GM18505 (cell line): ENCODE results near the gene SDHAF4.

Experiments
- ATAC-seq: cut with Tn5 transposase; IDR thresholded peaks from one replicate; pipeline ENCODE4 v1.9.1; 2021; ENCODE audit not compliant: unreplicated experiment
- POLR2A ChIP-seq: IDR thresholded peaks from 4 replicates; pipeline ENCODE4 v1.6.1; 2011; ENCODE audit warnings: borderline replicate concordance; ENCODE audit not compliant: insufficient read depth, insufficient read length; ENCODE audit errors: extremely low read depth

The SDHAF4 gene

DNA sequence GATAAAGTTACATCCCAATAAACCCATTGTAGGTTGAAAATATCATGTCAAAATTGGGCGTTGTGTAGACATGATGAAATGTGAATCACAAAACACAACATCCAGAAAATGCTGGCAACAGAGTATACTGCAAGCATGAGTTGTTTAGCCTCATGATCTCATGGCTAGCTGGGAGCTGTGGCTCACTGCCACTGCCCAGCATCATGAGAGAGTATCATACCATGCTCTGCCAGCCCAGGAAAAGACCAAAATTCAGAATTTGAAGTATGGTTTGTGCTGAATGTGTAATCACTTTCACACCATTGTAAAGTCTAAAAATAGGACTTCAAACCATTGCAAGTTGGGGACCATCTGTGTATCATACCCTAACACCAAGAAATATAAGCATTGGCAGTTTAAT lies 55.7 kb downstream of the SDHAF4 start:
- ATAC-seq: no peak

DNA sequence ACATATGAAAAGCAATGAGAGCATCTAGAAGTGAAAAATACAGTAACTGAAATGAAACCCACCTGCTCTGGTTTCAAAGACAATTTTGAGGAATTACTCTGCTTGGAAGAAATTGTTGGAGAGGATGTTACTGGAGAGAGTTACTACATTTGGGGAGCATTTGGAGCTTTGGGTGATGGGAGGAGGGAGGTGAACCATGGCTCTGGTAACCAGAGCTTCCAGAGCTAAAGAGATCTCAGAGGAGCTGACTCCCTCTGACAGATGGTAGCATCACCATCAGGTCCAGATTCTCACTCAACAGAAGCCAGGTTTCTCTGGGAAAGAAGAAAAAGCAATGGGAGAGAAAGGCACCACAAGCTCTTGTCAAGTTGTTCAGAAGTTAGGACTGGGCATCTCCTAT lies 58.7 kb downstream of the SDHAF4 start:
- no peak for TF ChIP-seq POLR2A
- no peak for ATAC-seq

More for the DNA sequence above, 55.7 kb downstream of the SDHAF4 start:
- TF ChIP-seq POLR2A: no peak

DNA sequence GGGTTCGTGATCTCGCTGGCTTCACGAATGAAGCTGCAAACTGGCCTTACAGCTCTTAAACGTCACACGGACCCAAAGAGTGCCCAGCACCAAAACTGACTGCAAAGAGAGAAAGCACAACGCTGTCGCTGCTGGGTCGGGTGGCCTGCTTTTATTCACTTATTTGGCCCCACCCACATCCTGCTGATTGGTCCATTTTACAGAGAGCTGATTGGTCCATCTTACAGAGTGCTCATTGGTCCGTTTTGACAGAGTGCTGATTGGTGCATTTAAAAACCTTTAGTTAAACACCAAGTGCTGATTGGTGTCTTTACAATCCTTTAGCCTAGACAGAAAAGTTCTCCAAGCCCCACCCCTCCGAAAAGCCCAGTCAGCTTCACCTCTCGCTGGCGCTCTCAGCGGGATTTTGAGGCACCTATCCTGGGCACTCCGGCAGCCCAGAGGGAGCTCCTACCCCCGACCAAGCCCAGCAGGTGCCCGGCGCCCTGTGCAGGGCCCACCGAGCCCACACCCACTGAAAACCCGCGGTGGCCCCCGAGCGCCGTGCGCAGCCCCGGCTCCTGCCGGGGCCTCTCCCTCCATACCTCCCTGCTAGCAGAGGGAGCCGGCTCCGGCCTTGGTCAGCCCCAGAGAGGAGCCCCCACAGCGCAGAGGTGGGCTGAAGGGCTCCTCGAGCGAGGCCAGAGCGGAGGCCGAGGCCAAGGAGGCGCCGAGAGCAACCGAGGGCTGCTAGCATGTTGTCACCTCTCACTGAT lies 60.9 kb downstream of the SDHAF4 start:
- TF ChIP-seq POLR2A: no peak
- no peak for ATAC-seq

DNA sequence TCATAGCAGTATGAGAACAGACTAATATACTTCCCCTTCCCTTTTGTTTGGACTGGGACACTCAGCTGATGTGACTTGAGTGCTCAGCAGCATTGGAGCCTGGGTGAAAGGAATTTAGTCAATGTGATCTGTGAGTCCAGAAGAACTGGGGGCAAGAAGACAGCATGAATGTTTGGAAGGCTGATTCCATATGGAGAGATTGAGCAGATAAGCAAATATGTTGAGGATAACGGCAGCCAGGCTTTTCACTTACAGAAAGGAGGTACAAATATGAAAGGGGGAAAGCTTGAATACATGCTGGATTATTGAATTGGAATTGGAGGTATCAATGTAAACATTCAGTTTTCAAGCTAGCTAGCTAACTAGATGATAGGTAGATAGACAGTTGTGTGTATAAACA lies 63.2 kb downstream of the SDHAF4 start:
- TF ChIP-seq POLR2A: no peak
- ATAC-seq: no peak

DNA sequence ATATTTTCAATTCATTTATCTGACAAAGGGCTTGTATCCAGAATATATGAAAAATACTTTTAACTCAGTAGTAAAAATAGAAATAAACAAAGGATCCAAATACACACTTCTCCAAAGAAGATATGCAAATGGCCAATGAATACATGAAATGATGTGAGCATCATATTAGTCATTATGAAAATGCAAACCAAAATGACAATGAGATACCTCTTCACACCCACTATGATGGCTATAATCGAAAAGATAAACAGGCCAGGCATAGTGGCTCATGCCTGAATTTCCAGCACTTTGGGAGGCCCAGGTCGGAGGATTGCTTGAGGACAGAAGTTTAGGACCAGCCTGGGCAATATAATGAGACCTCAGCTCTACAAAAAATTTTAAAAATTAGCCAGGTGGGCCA lies 67.1 kb downstream of the SDHAF4 start:
- ATAC-seq: no peak
- TF ChIP-seq POLR2A: no peak

DNA sequence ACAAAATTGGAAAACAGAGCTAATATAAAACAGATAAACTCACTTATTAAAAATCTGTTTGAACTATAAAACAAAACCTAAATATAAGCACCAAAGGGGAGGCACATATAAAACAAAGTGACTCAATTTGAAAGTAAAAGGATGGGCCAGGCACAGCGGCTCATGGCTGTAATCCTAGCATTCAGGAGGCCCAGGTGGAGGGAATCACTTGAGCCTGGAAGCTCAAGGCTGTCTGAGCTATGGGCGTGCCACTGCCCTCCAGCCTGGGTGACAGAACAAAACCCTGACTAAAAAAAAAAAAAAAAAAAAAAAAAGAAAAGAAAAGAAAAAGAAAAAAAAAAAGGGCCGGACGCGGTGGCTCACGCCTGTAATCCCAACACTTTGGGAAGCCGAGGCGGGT lies 69.9 kb downstream of the SDHAF4 start:
- no peak for ATAC-seq
- no peak for TF ChIP-seq POLR2A

DNA sequence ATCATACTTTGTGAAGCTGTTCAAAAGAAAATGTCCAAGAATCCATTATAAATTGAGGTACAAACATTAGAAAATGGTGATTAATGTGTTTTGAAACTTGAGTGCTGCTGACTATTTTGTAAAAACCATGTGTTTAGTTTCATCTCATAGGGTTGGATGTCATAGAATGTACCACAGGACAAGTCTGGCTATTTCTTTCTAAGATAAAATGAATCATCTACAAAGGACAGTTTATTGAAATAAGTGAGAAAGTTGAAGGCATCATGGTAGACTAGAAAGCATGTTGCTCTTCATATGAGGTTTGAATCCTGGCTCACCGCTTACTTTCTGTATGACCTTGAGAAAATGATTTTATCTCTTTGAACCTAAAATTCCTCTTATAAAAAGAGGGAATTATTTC lies 71.7 kb downstream of the SDHAF4 start:
- TF ChIP-seq POLR2A: no peak
- ATAC-seq: no peak
